HUES64 (cell line): ENCODE measurements around the gene TTC21B.

Experiments
- H3K27ac ChIP-seq: 2 replicates; pipeline ENCODE4 v1.7.0; 2013; ENCODE audit warnings: low read depth, low read length, inconsistent platforms
- H3K27me3 ChIP-seq: 2 replicates; pipeline ENCODE4 v1.6.1; 2013; ENCODE audit warnings: mild to moderate bottlenecking, low read length; ENCODE audit not compliant: insufficient read depth
- H3K36me3 ChIP-seq: 2 replicates; pipeline ENCODE4 v1.6.1; 2013; ENCODE audit warnings: mild to moderate bottlenecking, low read length; ENCODE audit not compliant: insufficient read depth
- H3K4me1 ChIP-seq: 2 replicates; pipeline ENCODE4 v1.6.1; 2013; ENCODE audit warnings: mild to moderate bottlenecking, low read length, moderate library complexity; ENCODE audit not compliant: insufficient read depth
- H3K4me3 ChIP-seq: 2 replicates; pipeline ENCODE4 v1.5.1; 2013; ENCODE audit warnings: mild to moderate bottlenecking, low read length, moderate library complexity
- H3K9ac ChIP-seq: 2 replicates; pipeline ENCODE4 v1.6.1; 2013; ENCODE audit warnings: mild to moderate bottlenecking, low read depth, low read length
- H3K9me3 ChIP-seq: 2 replicates; pipeline ENCODE4 v1.6.1; 2013; ENCODE audit warnings: low read depth, low read length; ENCODE audit not compliant: insufficient read depth
- WGBS: fragments of 150-250, 120-280 bp; methylation state at CpG from one replicate; pipeline ENCODE4 v1.1.7; 2013; ENCODE audit warnings: missing lambda C conversion rate; 5-methylcytosine and 5-hydroxymethylcytosine counted together

Gene TTC21B

DNA sequence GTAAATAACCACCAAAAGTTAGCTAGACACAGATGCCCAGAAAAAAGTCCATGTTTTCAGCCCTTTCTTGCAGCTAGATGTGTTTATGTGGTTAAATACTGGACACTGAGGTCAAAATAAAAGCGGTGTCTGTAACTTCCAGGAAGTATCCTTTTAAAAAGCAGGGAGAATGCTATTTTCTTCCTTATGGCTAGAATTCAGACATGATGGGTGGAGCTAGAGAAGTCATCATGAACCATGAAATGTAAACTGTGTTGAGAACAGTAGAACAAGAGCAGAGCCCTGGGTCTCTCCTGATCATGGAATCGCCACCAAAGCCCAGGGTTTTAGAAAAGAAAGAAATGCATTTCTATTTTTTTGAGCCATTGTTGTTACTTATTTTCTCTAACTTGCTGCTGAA, 118.2 kb downstream of the TTC21B start:
- Histone ChIP-seq H3K9me3 (no peaks in the 10 kb centered on the region), H3K27ac (no peak overlapping the region), H3K4me1 (peaks cover 9% of the 10 kb centered on the region; the same call in 1 of the 2 replicates), H3K36me3 (no peaks in the 10 kb centered on the region), H3K9ac (no peak overlapping the region), H3K4me3 (no peak overlapping the region), H3K27me3 (no peaks in the 10 kb centered on the region)
- WGBS: 90% methylated on average over 2 of the region's 2 CpGs

DNA sequence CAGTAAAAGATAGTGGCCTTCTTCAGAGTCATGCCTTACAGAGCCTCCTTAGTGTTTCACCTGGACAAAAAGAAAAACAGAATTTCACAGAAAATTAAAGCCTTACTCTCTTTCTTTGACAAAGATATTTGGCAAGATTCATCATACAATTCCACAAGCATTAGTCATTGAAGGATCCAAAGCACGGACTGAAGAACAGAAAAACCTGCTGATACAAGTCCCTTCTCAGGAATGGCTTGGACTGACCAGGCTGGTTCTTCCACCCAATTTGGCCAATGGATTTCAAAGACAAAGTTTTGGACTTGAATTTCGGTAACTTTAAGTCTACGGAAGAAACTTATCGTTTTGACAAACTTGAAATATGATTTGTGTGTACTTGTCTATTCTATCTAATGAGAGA, 120.4 kb downstream of the TTC21B start:
- peaks cover 9% of the 10 kb centered on the region; the same call in 1 of the 2 replicates for H3K4me1 ChIP-seq
- no peak overlapping the region for H3K27ac ChIP-seq
- H3K9ac ChIP-seq: no peak overlapping the region
- H3K36me3 ChIP-seq: no peaks in the 10 kb centered on the region
- no peaks in the 10 kb centered on the region for H3K27me3 ChIP-seq
- no peaks in the 10 kb centered on the region for H3K9me3 ChIP-seq
- WGBS: 95% methylated on average over 4 of the region's 4 CpGs
- no peak overlapping the region for H3K4me3 ChIP-seq

GRCh38 chr2:165827921-165828276, 125.7 kb downstream of the TTC21B start:
- 93% methylated on average over 1 of the region's 1 CpG for WGBS
- Histone ChIP-seq H3K27me3 (no peaks in the 10 kb centered on the region), H3K36me3 (no peaks in the 10 kb centered on the region), H3K4me3 (no peak overlapping the region), H3K9ac (no peak overlapping the region), H3K4me1 (no peaks in the 10 kb centered on the region), H3K9me3 (no peaks in the 10 kb centered on the region), H3K27ac (no peak overlapping the region)

DNA sequence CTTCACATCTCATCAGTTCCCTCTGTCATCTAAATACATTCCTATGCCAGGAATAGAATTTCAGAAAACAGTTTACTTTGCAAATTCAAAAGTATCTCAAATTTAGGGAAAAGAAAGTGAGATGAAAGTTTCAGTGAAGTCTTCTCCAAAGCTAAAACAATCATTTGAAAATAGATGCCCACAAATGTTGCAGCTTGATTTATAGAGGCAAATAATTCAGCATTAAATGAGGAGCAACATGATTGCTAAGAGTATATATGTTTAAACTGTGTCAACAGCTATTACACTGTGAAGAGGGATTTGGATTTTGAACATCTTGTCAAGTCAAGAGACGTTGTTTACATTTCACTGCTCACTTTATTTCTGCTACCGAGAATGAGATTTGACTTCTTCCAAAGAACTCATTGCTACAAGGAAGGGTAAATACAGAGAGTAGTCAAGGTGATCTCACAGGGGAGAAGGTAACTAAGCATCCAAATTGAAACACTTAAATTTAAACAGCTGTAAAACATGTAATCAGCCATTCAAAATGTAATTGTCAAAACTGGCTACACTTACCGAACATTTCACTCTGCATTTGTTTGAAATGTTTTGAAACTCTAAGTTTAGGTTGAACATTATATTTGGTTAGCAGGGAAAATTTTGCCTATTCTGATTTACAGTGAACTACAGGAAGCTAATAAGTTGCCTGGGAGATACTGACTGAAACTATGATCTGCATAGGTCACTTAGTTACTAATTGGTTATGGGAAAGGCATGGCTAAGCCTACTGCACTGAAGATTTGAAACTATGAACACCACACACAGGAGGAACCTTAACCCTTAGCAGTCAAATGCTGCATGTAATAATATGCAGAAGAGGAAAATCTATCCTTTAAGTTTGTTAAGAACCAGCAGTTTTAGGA, 126.3 kb downstream of the TTC21B start:
- Histone ChIP-seq H3K9me3 (no peaks in the 10 kb centered on the region), H3K27me3 (no peaks in the 10 kb centered on the region), H3K36me3 (no peaks in the 10 kb centered on the region), H3K9ac (no peak overlapping the region), H3K4me1 (no peaks in the 10 kb centered on the region), H3K4me3 (no peak overlapping the region), H3K27ac (no peak overlapping the region)
- WGBS: 89% methylated on average over 3 of the region's 3 CpGs

- no peaks in the 10 kb centered on the region for H3K27me3 ChIP-seq
- no peak overlapping the region for H3K27ac ChIP-seq
- no peaks in the 10 kb centered on the region for H3K36me3 ChIP-seq
- H3K9me3 ChIP-seq: no peaks in the 10 kb centered on the region
- H3K9ac ChIP-seq: no peak overlapping the region
- peaks cover 9% of the 10 kb centered on the region for H3K4me1 ChIP-seq
- 91% methylated on average over 2 of the region's 2 CpGs for WGBS
- H3K4me3 ChIP-seq: no peak overlapping the region
Measured at GRCh38 chr2:165825041-165825440, 128.5 kb downstream of the TTC21B start.
